ENCODE measurements around the gene TMPRSS5.
"Not testable (repeated sequence)": the region's sequence is repeated elsewhere in the genome, so short reads cannot be mapped to it uniquely, and the experiment has no call there.

The TMPRSS5 gene

DNA sequence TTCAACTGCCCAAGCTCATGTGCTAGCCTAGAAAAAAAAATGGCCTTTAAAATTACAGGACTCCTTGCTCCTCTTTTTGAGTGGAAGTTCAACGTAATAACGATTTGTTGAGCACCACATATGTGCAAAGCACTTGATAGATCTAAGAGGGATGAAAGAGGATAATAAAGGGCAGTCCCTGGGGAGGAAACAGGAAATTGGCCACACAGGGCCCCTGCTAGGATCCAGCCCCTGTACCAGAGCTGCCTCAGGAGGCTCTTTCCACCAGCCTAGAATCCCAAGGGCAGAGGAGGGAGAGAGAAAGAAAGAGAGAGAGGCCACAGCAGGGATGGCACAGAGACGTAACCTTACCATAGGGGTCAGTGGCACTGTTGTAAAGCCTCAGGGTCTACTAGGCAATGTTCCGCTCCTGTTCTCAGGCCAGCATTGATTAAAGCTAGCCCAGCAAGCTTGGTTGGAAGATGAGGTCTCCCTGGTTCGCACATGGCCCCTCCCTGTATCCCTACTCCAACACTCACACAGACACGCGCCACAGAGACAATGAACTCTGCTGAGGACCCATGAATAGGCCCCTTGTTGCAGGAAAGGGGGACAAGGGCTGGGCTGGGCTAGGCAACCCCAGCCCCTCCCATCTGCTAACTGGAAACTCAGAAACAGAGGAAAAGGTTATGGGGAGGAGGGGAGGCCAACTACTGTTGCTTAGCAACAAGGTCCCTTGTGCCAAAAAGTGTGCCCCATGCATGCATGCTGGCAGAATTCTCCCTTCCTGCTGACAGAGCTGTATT, at the start of gene TMPRSS5:
Gene TMPRSS5 (minus strand): TSS at position 438 of the 785 bp plus-strand sequence. CDS start 84 bp downstream, at position 354.
- no peak for DNase-seq

DNA sequence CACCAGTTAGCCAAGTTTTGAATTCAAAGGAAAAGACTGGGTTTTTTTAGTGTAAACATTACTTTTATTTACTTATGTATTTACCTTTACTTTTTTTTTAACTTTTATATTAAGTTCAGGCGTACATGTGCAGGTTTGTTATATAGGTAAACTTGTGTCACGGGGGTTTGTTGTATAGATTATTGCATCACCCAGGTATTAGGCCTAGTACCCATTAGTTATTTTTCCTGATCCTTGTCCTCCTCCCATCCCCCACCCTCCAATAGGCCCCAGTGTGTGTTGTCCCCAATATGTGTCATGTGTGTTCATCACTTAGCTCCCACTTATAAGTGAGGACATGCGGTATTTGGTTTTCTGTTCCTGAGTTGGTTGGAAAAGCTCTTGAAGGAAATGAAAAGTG, 46.8 kb upstream of the TMPRSS5 start:
- DNase-seq = no peak

DNA sequence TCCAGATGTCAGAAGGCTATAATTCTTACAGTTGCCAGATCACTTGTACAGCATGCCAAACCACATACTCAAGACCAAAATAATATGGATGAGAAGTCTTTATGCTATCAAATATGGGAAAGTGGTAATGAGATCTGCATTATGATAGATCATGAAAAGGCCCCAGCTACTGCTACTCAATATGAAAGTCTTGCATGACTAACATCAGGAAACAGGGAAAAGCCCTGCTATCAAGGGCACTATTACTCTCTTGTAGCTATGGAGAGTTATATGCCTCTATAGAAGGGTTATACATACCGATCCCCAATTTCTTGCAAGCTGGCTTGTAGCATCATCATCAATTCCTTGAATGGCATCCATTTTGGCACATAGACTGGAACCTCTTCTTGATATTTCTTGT, 30.2 kb upstream of the TMPRSS5 start:
- DNase-seq = no peak

DNA sequence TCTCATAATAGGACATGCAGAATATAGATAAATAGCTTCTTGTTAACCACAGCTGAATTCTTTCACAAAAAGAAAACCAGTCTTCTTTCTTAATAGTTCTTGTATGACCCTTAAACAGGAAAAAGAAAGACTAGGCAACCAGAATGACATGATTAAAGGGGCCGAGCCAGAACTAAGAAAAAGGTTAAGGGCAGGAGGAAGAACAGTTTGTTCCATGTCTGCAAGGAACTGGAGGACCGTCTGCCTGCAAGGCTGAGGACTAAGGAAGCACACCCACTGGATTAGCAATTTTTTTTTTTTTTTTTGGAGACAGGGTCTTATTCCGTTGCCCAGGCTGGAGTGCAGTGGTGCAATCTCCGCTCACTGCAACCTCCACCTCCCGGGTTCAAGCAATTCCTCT, 26.0 kb upstream of the TMPRSS5 start:
- DNase-seq = no peak

DNA sequence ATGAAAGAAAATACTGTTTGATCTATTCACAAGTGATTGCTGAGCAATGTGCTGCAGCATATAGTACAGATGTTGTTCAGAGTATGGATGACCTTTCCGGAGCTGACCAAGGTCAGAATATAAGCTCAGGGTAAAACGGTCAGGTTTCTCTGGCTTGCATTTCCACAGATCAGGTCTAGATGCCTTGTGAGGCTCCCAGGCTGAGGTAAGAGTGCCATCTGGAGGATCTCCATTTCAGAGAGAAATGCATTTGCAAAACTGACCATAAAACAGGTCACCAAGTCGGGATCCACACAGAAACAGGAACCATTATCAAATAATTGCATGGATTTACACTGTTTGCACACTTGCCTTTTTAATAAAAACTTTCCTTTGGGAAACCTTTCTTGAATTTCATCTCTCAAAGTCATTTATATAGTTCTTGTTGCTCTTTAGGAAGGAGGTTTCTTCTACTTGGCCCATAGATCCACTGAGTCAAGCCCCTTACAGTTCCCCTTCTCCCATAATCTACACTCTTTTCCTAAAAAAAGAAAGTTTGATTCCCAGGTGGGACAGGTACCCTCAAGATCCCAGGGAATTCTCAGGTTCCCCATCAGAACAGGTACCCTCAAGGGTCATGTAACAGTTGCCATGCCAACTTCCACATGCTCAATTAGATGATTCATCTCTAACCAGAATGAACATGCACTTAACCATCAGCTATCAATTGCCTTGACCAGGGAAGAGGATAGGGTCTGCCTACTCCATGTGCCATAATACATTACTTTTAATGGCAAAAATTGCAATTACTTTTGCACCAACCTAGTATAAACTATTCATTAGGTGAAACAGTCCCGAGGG, 25.0 kb upstream of the TMPRSS5 start:
- DNase-seq = no peak

DNA sequence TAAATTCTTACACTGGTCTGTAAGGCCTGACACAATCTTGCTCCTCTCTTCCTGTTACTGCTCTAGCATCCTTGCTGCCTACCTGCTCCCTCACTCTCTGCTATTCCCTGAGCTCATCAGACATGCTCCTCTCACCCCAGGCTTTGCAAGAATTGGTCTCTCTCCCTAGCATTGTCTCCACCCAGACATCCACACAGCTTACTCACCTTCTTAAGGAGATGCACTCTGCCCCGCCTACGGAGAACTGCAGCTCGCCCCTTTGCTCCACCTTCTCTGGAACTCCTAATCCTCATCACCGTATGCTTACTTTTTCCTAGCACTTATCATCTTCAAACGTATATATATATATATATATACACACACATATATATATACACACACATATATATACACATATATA, 23.3 kb upstream of the TMPRSS5 start:
- no peak for DNase-seq

DNA sequence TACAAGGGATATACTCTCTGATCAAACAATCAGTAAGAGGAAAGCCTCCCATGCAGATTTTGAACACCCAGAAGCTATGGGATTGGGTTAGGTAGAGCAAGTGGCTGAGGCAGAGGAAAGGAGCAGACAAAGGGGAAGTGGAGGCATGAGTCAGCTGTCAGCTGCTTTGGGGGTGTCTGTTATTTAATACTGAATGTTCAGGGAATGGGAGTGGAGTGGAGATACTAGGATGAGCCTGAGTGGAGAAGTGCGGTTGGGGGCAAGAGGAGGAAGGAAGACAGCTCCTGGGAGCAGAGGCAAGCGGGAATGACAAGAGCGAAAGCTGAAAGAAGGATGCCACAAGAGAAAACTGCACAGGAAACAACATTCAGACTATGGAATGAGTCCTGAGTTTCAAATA, 22.7 kb upstream of the TMPRSS5 start:
- DNase-seq = no peak

DNA sequence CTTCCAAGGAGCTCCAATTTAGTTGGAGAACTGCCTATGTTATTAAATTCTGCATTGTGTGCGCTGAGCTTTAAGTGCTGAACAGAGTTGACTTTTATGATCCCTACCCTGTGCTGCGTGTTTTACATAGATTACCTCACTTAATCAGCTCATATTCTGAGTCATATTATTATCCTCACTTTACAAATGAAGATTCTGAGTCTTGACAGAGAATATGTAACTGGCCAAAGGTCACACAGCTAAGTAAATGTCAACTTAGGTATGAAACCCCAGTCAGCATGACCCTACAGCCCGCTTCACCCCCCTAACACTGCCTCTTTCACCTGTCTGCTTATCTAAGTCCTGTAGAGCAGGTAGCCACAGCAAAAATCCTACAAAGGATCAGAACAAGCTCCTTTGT, 19.8 kb upstream of the TMPRSS5 start:
- no peak for DNase-seq

DNA sequence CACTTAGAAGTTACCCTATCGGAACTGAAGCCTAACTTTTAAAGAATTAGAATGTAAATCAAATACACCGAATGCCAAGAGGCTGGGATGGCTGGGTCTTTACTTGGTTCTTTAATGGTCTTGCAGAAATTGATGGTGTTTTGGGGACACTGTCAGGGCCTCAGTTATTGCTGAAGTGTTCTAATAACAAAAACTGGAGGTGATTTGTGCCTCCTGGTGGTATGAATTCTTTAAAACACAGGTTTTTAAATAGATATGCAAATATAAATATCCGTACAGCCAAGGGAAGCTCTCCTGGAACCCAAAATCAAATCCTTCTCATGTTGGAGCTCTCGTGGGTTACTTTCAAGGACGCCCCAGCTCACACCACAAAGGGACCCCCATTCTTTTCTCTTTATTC, 19.3 kb upstream of the TMPRSS5 start:
- no peak for DNase-seq

DNA sequence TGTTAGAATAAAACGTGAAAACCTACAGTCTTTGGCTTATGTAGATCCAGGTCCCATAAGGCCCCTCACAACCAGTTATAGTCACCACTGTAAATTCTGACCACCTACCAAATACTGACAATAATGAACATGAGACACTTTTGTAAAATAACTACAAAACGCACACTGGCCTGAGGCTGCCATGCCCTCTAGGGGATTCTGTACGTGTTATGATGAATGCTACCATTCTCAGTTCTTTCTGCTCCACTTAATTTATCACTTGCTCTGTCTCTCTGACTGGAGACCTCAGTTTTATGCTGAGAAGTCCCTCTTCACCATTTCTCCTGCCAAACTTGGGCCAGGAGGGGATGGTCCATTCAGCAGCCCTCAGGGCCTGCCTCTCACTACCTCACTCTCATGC, 18.7 kb upstream of the TMPRSS5 start:
- DNase-seq = no peak

DNA sequence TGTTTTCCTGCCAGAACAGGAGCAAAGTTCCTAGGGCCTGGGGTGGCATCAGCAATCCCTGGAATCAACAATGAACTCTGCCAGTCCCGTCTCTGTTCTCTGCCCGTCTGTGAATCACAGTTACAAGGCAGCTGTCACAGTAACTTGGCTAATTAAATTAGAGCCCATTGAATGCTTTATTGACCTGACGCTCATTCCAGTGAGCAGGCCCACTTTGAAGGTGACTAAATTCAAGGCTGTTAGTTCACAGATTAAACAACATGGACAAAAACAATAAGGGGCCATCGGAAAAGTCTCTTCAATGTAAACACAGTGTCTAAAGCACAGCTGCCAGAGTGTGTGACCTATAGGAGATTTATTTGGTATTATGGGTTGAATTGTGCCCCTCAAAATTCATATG, 17.7 kb upstream of the TMPRSS5 start:
- DNase-seq = no peak

DNA sequence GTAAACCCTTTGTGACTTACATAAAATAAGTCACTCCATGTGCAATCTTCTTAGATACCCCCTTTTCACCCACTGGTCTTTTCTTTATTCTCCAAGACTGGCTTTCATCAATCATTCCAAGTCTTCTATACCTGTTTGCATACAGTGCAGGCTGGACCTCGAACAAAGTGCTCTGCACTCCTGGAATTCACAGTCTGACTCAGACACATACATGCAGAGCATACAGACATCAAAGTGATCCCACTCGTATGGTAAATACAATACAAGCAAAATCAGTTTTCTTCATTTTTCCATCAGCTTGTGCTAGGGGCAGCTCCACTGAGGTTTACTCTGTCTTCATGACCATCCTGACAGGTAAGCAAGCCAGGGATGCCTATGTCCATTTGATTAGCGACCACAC, 16.8 kb upstream of the TMPRSS5 start:
- no peak for DNase-seq

DNA sequence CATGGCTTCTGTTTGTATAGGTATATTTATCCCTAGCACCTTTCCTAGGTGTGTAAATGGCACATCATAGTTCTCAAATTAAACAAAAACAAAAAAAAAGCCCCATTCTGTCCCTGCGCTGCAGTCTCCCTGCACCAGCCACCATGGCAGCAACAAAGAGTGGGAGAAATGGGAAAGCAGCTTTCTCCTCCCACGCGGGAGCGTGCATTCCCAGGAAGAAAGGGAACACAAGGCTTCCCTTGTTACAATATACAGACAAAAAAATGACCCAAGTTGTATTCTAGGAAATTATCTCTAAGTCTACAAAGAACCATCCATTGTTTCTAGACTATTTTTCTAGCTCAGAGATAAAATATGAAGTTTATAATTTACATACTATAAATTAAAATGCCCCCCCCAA, 16.1 kb upstream of the TMPRSS5 start:
- no peak for DNase-seq

DNA sequence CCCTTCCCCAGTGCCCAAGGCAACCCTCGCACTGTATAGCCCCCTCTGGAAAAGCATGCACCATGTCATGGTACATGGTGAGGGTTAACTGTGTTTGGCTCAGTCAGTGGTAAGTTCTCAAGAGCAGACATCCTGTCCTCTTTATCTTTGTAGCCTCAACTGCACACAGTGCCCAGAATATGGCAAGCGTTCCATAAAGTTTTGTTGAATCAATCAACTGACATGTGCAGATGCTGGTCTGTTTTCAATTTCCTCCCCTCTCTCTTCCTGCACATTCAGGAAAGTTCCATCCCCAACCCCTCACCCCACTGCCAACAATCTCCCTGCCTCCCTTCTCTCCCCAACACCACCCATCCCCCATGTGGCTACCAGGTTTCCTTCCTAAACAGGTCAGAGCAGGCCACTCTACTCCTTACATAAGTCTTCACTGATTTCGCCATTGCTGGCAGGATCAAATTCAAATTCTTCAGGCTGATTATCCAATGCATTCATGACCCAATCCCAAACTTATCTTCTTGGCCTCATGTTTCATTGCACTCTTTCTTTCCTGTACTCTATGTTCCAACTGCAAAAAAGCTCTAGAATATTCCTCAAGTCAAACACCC, 15.5 kb upstream of the TMPRSS5 start:
- DNase-seq = no peak

DNA sequence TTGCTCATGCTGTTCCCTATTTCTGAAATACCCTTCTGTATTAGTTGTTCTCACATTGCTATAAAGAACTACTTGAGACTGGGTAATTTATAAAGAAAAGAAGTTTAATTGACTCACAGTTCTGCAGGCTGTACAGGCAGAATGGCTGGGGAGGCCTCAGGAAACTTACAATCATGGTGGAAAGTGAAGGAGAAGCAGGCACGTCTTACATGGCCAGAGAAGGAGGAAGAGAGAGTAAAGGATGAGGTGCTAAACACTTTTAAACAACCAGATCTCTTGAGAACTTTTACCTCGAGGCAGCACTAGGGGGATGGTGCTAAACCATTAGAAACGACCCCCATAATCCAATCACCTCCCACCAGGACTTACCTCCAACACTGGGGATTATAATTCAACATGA, 14.4 kb upstream of the TMPRSS5 start:
- not testable (repeated sequence) for DNase-seq

DNA sequence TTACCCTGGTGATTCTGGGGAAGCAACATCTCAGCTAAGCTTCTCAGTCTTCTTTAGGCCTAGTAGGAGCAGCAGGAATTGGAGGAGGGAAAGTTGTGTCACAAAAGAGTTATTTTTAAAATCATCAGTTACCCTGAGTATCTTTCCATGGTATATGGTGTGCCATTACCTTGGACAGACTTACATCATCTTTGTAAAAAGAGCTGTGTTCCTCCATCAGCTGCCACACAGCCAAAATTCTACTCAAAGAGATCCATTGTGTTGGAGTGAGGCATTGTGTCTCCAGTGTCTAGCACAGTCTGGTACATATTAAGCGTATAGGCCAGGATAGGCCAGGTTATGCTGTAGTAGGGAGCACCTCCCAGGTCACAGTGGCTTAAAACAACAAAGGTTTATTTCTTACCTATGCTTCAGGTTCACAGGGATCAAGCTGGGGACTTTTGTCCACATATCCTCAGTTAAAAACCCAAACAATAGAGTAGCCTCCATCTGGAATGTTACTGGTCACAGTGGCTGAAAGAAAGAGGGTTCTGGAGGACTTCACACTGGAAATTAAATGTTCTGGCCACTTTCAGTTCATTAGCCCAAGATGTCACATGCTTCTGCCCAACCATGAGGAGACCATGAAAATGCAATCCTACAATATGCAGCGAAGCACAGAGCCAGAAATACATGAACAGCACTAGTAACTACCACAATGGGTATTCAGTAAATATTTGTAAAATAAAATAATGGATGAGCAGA, 9.9 kb upstream of the TMPRSS5 start:
- no peak for DNase-seq

DNA sequence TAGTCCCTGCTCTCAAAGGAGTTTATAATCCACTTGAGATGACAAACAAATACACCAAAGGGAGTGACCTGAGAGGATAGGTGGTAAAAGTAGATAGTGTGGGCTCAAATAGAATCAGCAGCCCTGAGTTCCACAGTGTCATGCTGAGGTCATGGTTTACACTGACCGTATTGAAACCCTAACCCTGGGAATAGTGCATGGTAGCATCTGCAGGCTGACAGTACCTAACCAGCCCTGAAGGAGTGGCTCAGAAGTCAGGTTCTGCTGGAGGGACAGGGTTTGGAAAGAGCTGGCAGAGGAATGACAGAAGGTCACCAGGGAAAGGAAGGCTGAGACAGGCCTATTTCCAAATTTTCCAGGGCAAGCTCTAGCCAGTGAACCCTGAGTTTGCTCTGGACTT, 9.2 kb upstream of the TMPRSS5 start:
- DNase-seq = no peak

DNA sequence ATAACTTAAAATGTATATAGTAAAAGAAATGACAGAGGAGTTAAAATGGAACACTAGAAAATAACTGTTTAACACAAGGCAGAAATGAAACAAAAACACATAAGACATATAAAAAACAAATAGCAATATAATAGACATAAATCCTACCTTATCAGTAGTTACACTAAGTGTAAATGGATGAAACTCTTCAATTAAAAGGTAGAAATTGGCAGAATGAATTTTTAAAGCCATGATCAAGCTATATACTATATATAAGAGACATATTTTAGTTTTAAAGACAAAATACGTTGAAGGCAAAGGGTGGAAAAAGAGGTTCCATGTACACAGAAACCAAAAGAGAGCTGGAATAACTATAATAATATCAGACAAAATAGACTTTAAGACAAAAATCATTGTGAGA, 4.9 kb upstream of the TMPRSS5 start:
- DNase-seq = no peak

DNA sequence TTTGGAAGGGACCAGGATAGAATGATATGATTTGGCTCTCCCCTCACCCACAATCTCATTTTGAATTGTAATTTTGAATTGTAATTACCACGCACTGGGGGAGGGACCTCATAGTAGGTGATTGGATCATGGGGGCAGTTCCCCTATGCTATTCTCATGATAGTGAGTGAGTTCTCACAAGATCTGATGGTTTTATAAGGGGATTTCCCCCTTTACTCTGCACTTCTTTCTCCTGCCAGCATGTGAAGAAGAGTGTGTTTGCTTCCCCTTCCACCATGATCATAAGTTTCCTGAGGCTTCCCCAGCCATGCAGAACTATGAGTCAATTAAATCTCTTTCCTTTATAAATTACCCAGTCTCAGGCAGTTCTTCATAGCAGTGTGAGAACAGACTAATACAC, 2.6 kb downstream of the TMPRSS5 start:
- not testable (repeated sequence) for DNase-seq

DNA sequence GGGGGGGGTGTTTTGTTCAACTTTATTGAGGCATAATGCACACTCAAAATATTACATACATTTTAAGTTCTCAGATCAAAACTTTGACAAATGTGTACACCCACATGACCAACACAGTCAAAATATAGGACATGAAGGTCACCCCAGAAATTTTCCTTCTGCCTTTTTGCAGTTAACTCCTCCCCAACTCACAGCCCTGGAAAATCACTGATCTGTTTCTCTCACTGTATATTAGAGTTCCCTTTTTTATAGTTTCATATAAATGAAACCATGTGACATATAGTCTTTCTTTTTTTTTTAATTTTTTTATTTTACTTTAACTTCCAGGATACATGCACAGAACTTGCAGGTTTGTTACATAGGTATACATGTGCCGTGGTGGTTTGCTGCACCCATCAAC, 4.6 kb downstream of the TMPRSS5 start:
- DNase-seq = no peak

DNA sequence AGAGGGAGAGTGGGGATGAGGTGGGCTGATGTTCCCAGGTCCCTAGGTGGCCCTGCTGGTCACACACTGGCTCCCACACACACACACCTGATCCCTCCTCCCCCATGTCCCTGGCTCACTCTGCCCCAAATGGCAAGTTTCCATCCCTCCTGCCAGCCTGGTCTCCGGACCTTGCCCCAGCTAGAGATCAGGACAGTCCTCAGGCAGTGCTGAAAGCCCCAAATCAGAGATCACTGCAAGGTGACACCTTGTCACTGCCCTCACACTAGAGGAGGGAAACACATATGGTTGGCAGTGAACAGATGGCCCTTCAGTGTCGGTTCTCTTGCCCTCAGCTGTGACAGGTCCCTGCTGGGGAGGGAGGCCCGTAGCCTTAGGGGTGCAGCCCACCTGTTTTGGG, 7.6 kb downstream of the TMPRSS5 start:
- DNase-seq = no peak

DNA sequence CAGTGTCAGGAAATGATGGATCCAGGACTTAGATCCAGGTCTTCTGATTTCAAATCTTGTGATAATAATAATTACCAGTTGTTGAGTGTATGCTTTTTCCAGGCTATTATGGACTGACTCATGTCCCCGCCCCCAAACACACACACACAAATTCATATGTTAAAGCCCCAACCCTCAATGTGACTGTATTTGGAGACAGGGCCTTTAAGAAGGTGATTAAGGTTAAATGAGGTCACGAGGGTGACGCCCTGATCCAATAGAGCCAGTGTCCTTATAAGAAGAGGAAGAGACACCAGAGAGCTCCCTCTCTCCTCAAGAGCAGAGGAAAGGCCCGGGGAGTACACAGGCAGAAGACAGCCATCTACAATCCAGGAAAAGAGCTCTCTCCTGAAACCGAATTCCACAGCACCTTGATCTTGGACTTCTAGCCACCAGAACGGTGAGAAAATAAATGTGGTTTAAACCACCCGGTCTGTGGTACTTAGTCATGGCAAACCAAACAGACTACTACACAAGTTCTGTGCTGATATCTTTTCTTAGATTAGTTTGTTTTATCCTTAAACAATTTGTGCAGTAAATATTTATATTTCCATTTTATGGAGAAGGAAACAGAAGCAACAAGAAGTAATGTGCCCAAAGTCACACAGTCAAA, 8.2 kb downstream of the TMPRSS5 start:
- no peak for DNase-seq

DNA sequence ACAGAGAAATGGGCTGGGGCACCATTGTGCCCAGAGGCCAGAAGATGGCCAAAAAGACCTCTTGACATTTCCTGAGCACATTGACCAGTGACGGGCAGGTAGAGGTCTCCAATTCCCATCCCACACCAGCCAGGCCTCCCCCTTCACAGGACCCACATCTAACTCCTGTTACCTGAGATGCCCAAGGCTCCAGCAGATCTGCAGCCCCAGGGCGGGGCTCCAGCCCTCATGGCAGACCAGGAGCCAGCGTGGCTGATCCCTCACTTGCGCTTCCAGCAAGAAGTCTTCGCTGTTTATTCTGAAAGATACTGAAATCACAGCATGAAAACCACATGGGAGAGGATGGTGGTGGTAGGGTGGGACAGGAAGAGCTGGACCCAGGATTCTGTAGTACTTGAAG, 9.0 kb downstream of the TMPRSS5 start:
- DNase-seq = no peak
